GM21526 (cell line): ENCODE data around the gene TBX5.

Experiments used
- ATAC-seq: cut with Tn5 transposase; IDR thresholded peaks from one replicate; pipeline ENCODE4 v1.9.1; 2021; ENCODE audit warnings: moderate library complexity; ENCODE audit not compliant: unreplicated experiment, low FRiP score

Gene TBX5

DNA sequence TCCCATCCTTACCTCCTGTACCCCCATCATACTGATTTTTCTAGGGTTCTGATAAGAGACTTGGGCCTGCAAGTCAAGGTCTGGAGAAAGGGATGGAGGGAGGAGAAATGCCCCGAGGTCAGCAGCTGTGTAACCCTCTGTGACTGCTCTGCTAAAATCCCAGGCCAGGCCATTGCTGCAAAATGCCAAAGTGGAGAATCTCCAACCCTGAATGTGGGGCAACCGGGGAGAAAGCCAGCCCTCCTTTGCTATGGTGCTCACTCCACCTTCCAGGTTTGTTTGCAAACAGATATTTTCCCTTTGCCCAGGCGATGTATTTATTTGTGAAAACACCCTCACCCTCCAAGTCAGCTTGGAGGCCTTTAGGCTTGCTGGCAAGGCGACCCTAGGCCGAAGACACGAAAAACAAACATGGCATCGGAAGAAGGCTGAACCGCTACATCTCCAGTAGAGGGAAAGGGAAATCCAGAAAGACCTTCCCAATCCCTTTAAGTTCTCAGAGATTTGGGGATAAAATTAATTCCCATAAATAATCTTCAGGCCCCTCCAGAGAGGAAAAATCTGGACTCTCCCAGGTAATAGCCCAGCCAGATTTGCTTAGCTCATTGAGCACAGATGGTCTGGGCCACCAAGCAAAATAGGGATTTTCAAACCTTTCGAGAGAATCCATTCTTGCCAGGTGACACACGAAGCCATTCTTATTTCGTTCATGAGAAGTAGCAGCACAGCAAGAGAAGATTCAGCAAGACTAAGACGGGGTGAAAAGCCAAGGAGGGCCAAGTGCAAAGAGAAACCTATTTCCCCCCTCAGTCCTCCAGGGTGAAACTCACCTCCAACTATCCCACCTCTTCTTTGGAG is 1.3 kb upstream of the TBX5 start:
- ATAC-seq: no peak

DNA sequence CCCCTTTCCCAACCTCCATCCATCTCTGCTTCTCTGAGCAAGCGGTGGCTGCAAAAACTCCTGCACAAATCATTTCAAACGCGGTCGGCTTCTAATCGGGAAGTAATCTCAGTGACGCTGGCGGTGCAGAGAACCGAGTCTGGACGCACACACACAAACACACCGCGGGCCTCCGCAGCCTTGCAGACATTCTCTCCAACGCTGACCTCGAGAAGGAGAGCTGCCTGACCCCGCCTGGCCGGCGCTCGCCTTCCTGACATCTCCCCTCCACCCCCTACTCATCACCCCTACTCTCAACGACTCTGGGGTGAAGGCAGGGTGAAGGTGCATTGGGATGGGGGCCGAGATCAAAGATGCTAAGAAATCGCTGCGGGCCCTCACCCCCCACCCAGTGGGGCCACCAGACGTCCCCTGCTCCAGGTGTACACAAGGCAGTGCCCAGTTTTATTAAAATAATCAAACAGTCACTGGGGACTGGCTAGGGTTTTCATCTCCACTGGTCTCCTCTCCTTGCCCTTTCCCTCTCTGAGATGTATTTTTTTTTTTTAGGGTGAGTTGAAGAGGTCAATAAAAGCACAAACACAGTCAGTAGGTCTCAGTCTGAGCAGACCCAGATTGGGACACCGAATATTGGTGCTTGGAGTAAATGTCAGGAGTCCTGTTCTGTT is 506 bp upstream of the TBX5 start:
- ATAC-seq: no peak

DNA sequence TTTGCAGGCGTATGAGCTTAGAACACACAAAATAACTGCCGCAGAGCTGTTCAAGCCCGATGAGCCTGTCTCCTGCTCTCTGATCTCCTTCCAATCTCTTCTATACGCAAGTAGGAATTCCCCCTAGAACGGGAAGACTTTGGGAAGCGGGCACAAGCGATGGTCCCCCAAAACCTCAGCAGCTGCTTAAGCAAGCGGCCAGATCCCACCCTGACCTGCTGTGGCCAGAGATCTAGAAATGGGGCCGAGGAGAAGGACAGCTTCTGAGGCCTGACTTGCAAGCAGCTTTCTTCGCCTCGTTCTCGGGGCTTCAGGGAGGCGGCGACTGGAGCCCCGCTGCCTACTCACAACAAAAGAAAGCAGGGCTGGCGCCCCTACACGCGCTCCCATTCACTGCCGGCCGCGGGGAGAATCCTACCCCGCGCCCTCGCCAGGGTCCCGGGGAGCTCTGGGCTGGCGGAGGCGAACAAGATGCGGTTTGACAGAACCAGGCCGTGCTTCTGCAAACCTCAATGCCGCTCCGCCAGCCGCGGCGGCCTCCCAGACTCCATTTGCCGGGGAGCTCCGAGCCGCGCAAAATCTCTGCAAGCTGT is 922 bp downstream of the TBX5 start:
- ATAC-seq: no peak

DNA sequence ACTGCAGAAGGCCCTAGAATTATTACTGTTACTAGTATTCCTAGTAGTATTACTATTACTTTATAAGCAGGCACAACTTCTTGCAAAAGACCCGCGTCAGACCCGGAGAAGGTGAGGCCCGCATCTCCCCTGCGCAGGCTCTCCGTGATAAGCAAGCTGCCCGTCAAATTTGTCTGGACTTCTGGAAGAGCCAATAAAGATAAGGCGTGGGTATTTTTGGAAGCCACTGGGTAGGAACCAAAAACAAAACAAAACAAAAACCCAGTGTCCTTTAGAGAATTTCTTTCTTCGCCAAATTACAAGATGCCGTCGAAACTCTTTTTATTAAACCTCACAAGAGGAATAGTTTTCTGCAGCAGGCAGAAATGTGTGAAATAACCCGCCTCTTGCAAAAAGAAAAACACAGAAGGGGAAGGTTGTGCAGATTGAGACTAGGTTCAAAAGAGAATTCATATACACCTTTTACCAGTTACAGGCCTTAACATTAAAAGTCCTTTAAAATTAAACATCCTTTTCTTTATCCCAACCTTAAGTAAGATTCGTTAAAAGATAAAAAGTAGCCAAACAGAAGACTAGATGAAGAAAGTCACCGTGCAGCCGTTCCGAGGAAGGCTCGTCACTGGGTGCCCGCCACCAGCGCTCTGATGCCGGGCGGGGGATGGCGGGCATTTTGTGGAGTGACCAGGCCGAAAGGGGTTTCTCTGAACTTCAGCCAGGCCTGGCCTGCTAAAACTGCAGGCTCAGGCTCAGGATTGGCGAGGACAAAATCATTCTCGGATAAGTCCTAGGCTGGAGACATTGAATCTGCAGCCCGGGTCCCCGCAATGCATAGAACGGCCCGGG is 1.6 kb downstream of the TBX5 start:
- no peak for ATAC-seq

DNA sequence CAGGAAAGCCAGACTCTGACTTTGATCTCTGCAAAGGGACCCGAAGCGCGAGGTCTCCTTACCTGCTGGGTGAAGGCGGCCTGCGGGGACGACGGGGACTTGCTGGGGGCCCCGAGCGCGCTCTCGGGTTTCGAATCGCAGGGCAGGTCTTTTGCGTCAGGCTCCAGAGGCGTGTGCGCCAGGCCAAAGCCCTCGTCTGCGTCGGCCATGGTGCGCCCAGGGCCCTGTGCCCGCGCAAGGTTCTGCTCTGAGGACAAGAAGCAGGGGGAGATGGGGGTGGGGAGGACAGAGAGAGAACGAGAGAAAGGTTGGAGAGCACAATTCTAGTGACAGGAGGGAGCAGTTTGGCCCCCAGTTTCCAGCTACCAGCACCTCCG is 2.3 kb downstream of the TBX5 start:
- no peak for ATAC-seq

DNA sequence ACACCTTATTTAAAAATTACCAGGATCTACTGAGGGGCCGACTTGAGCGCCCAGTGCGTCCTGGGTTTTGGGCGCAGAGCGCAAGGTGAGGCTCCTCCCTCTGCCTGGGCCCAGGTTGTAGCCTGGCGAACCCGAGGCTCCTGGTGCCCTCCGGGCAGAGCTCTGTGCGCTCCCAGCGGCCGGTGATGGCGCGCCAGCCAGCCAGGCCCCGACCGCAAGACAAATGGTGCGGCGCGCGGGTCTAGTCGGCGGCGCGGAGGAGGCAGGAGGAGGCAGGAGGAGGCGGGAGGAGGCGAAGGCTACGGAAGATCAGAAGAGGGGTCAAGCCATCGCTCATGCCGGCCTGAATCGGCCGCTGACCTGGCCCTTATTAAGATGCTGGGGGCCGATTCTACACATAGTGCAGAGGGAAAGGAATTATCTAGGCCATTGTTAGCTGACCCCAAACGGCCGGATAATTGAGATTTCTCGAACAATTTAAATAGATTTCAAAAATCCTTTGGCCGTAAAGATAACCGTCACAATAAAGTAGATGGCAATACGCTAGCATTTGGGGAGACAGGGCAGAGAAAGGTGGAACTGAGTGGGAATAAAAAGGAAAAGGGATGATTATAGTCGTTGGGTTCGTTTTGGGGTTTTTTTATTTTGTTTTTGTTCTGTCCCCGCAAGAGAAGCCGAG is 2.8 kb downstream of the TBX5 start:
- ATAC-seq: no peak

DNA sequence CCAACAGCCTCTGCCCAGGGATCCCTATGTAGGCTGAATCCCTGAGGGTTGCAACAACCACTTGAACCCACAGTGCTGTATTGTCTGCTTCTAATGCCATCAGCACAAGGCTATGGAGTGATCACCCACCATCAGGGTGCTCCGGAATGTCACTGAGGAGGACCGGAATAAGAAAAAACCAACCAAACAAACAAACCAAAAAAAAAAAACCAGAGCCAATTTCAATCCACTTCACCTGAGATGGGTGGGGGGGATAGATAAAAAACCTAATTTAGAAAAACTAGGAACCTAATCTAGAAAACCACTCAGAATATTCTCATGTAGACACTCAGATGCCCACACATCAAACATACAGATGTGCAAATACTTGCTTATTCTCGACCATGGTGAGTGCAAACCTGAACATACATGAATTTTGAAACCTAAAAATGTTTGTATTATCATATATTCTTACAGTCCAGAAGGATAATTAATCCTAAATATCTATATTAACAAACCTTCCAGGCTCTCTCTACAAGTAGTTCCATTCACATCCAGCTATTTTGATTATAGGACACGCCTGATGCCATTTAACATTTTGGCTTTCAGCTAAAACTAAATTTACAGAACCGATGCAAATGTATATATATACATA is 3.7 kb downstream of the TBX5 start:
- ATAC-seq: no peak

DNA sequence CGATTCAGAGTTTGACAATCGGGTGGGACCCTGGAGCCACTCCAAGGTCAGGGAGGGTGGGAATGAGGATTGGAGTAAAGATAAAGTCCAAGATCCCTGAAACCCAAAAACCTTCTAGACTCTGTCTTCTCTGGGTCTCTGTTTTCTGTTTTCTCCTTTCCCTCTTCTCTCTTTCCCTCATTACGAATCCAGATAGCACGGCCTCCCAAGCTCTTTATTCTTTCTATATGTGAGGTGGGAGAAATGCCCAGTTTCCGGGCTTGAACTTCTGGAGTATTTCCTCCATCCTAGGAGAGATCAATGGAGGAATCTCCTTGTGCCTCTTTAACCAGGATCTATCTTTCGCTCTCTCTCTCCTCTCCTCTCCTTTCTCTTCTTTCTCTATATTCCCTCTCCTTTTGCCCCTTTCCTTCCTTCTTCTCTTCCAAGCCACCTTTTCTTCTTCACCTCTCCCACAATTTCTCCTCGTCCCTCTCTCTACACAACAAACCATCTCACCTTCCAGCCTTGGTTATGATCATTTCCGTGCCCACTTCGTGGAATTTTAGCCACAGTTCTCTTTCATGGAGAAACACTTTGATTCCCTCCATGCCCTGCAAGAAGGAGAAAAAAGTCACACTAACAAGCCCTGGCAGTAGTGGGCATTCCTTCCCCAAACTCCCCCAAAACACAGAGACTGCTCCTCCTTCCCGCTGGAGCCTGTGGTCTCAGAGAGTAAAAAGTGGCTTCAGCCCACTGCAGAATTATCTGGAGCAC is 4.4 kb downstream of the TBX5 start:
- ATAC-seq: no peak

DNA sequence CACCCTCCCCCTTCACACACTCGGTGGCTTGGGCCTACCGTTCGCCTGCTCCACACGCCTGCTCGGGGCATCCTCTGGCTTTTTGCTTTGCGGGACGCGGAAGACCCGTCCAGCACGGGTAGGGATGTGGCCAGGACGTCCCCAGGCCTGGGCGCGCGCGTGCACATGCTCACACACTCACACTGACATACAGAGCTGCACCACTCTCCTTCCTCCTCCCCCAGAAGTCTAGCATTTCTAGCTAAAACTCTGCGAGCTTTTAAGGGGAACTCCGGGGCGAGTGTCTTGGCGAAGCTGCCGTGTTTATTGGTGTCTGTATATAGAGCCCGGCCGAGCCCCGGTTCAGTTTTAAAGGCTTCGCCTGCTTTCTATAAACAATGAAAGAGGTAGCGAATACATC is 5.0 kb downstream of the TBX5 start:
- no peak for ATAC-seq

DNA sequence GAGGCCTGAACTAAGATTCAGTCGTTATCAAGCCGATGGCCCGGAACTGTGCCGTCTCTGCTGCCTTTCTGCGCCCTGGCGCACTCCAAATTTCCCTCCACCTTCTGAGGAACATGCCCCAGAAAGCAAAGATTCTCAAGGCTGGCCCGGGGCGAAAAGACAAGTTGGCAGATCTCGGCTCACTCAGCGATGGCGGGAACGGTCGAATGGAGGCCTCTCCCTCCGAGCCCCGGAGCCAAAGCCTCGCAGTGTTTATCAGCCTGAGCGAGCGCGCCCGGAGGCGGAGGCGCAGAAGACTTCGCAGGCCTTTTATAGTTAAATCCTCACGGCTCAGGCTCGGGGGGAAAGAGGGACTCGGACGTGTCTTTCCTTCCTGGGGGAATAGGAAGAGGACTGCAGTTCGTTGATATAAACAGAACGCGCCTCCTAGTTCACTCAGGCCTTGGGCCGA is 5.6 kb downstream of the TBX5 start:
- no peak for ATAC-seq

DNA sequence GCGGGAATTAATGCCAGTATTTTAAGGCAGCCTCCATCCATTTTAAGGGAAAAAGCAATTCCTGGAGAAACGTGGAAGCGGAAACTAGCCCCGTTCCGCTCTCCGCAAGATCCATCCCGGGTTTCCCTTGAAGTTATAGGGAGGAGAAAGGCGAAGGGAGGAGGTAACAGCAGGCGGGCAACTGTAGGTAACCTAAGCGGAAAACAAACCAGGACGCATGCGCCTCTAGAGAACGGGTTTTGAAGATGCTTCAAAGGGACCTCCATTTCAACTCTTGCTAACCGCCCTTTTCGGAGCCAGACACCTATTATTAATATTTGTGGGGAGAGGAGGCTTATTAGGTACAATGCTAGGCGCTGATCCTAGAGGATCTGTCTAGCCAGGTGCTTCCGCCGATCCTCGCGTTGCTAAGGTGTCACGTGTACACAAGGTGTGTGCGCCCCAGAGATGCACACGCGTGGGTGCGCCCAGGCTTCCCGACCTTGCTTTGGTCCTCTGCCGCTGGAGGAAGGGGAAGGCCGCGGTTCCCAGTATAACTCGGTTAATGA is 6.2 kb downstream of the TBX5 start:
- no peak for ATAC-seq

DNA sequence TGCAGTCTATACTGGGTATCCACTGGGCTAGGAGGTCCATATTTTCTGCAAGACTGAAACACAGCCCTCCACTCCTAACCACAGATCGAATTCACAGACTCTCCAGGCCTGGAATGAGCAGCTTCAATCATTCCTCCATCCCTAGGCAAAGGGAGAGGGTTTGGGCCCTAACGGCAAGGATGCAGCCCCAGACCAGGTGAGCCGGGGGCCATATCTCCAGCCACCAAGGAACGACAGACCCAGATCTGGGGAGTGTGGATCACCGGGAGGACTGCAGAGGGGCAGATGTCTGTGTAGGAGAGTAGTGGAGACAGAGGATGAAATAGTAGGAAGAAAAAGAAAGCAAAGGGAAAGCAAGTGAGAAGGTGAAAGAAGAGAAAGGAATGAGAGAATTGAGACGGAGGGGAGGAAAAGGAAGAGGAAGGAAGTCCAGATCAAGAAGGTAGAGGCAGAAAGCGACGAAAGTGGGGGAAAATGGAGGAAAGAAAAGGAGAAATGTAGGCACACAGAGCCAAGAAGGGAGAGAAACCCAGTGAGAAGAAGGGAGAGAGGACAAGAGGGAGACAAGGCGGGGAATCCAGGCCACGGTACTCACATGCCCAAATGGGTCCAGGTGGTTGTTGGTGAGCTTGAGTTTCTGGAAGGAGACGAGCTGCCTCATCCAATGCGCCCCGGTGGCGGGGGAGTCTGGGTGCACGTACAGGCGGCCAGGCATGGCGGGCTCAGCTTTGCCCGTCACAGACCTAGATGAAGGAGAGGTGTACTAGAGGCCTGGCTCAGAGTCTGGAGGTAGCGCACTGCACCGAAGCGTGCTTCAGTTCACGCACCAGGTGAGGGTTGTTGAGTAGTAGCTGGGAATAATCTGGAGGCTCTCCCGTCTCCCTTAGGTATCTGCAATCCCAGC is 7.7 kb downstream of the TBX5 start:
- ATAC-seq: no peak

DNA sequence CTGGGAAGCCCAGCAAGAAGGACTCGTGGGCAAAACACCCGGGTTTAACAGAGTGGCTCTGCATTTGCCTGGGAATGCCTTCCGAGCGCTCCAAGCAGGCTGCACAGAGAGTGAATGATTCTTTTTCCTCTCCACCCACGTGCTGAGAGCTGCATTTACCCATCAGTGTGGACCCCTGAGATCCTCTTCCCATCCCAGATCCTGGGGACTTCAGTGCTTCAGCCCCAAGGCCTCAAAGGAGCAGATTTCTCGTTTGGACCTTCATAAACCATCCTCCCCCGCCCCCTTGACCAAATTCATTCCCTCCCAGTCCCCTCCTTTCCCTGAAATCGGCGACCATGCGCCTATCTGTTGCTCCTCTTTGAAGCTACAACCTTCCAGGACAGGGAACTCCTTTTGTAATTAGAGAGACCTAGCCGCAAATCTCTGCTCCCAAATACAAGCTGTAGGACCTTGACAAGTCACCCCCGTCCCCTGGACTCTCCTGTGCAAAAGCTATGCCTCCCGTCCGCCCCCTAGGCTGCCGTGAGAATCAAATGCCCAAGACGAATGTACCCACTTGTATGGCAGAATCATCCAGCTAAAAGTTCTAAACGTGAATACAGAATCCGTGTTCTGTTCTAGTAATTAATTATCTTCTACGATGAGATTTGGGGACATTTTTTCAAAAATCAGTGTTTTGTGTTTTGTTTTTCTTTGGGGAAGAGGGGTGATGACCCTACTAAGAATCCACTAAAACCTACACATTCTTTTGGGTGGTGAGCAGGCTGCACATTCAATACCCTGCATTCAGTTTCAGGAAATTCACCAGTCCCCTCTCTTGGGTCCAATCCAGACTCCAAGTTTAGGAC is 8.8 kb downstream of the TBX5 start:
- ATAC-seq: no peak

DNA sequence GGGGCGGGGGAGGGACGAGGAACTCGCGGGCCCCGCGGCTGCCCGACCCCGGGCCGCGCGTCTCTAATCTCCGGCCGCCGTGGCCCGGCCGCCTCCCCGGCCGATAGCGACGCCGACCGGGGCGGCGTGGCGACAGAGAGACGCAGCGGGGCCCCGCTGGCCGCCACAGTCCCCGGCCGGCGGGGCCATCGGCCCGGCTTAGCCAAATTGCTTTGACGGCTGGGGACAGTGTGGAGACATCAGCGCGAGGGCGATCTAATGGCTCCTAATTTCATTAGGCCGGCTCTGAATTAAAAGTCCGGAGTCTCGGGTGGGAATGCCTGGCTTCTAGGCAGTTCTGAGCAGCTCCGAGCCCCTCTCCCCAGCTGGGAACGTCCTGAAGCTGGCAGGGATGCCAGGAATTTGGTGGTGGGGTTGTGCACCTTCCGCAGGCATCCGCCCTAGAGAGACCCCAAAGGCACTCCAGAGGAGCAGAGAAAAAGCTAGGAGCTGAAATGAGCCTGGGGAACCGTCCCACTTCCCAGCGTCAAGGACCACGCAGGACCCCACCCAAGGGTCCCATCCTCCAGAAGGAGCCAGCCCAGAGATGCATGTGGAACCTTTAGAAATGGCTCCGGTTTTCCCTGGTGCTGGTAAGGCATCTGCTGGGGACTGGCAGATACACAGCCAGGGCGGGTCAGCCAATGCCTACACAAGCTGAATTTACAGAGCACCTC is 9.6 kb downstream of the TBX5 start:
- ATAC-seq: no peak

DNA sequence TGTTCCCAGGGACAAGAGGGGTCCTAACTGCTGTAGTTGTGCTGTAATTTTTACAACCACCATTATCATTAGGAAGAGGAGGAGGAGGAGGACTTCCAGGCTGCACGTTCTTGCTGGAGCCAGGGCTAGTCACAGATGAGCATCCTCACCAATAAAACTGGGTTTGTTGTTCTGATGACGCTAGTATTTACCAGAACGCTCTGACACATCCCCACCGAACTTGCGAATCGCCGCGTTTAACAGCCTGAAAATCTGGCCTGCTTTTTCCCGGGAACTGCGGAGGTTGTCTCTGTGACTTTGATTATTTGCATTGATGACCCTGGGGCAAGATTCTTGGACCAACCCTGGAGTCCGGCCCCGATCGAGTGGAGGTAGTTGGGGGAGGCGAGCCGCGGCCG is 10.2 kb downstream of the TBX5 start:
- ATAC-seq: no peak

DNA sequence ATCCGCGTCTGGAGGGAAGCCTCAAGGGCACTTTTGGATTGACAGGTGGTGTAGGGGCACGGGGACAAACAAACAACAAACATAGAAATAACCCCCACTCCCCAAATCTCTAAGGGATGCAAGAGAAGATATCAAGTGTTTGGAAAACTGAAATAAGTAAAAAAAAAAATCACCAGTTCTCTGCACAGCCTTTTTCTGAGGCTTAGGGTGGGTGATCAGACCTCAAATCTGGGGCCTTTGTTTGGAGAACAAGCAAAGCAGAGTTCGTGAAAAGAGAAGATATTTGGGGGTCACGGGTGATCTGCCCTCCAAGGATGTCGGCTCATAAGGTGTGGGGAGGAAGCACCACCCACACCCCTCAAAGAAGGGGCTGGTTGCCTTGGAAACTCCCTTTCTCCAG is 10.7 kb downstream of the TBX5 start:
- no peak for ATAC-seq
